GM18520 (cell line): ENCODE measurements around the gene IFI16.

ENCODE experiments used
- ATAC-seq: cut with Tn5 transposase; IDR thresholded peaks from one replicate; pipeline ENCODE4 v1.9.1; 2021; ENCODE audit not compliant: unreplicated experiment

Gene IFI16

DNA sequence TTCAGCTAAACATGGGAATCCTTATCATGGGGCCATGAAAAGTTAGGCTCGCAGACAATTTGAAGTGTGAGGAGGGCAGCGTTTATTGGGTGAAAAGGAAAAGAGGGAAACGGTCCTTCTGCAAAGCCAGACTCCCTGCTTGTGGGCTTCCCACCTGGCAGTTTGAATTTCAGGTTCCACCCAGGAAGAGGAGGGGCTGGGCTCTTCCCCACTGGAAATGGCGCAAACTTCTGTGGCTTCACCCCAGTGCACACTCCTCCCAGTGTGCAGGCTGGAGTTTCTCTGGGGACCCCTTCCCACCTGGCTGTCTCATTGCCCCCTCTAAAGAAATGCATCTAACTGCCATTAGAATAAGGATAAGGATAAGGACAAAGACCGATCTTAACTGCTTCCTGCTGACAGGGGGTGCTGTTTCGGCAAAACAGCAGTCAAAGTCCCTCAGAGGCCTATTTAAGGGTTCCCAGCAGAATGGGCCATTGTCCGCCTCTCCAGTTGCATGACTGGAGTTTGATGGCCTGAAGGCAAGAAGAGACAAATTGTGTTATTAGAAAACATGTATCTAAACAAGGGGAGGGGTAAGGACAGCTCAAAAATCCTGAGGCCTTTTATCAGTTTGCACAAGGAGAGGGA lies 46.5 kb downstream of the IFI16 start:
- no peak for ATAC-seq

DNA sequence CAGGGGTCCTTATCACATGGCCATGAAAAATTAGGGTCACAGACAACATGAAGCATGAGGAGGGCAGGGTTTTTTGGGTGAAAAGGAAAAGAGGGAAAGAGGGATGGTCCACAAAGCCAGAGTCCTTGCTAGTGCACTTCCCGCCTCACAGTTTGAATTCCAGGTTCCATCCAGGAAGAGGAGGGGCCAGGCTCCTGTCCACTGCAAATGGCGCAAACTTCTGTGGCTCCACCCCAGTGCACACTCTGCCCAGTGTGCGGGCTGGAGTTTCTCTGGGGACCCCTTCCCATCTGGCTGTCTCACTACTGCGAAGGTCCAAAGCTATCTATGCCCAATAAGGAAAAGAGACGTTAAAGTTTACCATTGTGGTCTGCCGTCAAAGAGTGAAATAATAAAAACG lies 49.0 kb downstream of the IFI16 start:
- no peak for ATAC-seq

DNA sequence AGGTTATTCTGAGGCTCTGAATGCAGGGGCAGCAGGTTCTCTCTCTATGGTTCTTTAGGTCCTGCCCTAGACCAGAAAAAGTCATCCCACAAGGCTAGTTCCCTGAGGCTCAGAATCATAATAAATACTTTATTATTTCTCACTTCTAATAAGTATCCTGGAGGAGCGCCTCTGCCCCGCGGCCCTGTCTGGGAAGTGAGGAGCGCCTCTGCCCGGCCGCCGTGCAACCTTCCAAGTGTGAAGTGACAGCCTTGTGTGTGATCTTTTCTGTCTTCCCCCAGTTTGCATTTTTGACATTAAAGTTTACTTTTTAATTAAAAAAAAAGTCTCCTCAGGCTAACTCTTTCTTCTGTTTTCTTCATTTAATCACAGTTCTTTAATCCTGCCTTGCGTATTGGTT lies 55.4 kb downstream of the IFI16 start:
- no peak for ATAC-seq

DNA sequence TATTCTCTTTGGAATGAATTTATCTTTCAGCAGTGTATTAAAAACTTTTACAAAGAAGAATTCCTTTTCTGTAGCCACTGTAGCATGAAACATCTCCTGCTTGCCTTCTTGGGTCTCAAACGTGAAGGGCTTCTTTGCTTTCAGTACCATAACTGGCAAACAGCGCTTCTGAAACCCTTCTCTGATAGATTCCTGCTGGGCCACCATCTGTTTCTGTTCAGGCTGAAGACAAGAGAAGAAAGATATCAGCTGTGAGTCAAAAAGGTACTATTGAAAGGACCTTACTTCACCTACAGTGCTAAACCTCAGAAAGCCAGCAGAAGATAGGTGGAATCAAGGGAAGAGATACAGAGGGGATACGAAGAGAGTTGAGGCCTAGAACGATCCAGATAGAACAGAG lies 56.4 kb downstream of the IFI16 start:
- ATAC-seq, result no peak

DNA sequence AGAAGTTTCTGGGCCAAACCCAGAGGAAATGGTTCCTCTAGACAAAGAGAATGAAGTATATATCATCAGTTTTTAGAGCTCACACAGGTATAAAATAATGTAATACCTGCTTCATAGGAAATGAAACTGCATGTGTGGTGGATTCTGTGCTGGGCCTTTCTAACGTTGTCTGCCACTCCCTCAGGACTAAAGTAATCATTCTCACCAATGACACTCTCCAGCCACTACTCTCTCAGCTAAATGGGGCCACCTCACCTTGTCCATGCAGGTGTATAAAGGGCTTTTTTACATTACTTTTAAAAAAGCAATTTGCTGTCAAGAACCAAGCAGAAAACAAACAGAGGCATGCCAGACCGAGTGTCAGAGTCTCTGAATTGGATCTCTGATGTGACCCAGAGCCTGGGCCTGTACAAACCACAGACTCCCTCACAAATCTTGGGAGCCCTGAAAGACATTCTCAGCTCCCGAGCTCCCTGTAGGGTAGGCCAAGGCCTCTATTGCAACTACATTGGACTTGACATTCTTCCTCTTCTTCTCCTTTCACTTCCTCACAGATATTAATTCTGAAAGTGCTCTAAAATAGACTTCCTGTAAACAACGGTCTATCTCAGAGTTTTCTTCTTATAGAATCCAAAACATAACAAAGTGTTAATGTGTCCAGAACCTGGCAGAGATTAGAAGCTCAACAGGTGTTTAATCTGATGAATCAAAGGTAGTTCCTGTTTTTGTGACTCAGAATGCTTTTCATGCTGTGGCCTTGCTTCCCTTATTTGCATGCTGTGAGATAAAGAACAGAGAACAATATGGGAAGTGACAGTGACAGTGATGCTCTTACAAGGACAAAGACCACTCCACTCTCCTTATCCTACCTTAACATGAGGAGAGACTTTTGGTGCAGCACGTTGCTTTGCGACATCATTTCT lies 58.3 kb downstream of the IFI16 start:
- ATAC-seq, result peak; percentile 82

DNA sequence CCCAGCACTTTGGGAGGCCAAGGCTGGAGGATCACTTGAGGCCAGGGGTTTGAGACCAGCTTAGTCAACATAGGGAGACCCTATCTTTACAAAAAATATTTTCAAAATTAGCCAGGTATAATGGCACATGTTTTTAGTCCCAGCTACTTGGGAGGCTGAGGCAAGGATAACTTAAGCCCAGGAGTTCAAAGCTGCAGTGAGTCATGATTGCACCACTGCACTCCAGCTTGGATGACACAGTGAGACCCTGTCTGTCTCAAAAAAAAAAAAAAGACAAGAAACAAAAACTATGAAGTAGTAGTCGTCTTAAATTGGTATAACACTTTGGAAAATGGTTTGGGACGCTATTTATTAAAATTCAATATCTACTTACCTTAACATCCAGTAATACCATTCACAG lies 59.2 kb downstream of the IFI16 start:
- ATAC-seq, result no peak

DNA sequence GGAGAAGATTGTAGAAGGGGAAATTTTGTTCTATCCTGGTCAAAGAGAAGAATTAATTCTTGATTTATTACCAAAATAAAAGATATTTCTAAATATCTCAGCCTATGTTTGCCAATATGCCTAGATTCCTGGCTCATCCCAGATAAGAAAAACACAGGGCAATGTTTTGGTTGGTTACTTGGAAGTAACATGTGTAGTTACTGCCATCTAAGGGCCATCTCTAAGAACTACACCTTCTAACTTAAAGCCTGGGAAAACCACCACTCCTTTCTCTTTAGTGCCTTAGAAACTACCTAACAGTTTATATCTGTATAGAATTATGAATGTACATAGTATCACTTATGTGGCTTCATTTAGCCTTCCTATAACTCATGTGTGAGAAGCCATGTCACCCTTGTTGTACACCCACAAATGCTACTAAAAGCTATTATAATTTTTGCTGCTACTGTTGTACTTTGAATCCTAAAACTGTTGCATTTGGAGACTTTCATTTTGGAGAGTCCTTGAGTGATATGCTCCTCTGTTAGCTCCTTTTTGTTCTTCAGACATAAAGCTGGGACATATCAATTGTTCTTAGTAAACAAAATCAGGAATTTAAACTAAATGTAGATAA lies 62.4 kb downstream of the IFI16 start:
- ATAC-seq, result no peak

DNA sequence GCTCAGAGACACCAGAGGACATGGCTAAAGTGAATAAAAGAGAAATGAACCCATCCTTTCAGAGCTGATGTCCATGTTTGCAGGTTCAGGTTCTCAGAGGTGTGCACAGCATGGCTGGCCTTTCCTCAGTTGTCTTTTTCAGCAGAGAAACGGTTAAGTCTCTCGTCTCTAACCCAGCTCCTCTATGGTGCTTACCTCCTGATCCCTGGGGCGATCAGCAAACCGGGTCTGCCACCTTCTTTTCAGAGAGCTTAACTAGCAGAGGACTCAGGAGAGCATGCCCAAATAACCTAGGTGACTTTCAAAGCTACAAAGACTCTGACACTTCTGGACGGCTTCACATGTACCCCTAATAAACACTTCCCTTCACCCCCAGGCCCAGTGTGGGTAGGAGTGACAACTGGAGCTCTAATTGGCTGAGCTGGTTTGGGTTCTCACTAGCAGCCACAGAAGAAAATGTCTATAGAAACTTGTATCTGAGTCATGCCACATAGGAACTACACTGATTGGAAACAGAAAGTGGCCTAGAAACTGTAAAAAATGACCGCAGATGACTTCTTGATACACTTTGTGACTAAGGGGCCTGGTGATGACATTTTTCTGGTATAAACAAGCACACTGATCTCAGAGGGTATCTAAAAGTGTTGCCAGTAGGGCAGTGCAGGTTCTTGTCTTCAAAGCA lies 66.9 kb downstream of the IFI16 start, which contains the start of gene AIM2:
Gene AIM2, minus strand, starts transcription at position 329 of the 682 bp plus-strand sequence. CDS start 3,267 bp downstream, outside the sequence.
- peak; percentile 66 for ATAC-seq

DNA sequence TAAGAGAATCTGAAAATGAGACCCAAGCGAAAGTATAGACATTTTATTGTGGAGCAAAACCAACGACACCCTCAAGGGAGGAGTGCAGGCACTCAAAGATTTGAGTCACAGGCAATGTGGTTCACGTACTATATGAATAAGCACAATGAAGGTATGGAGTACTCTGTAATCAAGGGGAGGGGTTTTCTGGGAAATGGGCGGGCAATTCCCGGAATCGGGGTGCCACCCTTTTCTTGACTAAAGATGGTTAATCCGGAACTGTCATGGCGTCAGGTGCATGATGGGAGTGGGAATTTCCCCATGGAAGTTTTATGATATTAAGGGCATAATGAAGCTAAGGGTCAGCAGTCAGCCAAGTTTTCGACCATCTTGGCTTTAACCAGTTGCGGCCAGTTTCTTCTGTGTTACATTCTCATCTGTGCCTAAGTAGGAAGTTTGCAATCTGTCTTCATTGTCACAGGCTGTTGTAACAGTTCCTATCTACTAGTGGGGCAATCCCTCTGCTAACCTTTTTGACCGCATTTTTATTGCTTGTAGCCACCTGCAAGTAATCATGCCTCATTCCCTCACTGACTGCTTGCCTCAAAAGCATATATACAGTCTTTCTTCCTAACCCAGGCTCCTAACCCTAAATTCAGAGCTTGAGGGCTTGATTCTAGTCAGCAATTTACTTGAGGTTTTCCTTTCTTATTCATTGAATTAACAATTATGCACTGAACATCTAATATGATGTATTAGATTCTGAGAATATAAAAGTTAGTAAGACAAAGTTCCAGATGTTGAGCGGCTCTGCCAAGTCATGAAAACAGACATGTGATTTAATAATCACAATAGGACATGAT lies 67.6 kb downstream of the IFI16 start:
- peak; percentile 55 for ATAC-seq

DNA sequence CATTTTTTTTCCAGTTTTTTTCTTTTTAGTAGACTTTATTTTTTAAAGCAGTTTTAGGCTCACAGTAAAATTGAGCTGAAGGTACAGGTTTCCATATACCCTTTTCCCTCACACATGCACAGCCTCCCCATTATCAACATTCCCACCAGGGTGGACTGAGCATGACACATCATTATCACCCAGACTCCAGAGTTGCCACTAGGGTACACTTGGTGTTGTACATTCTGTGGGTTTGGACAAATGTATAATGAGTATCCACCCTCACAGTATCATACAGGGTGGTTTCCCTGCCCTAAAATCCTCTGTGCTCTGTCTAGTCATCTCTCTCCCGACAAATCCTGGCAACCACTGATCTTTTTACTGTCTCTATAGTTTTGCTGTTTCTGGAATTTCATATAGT lies 69.8 kb downstream of the IFI16 start:
- ATAC-seq, result no peak

DNA sequence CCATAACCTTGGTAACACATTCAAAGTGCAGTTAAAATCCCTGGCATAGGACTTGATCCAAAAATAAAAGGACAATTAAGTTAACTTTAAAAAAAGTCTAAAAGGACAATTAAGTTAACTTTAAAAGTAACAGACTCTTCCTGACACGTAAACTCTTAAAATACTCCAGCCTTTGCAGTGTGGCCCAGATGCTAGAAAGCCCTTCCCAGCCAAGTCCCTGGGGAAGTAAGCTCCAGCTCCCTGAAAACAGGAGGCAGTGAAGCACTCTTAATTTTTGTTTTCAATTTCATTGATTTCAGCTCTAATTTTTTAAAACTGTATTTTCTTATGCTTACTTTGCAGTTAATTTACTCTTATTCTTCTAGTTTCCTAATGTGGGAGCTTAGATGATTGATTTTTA lies 71.9 kb downstream of the IFI16 start:
- ATAC-seq, result no peak

DNA sequence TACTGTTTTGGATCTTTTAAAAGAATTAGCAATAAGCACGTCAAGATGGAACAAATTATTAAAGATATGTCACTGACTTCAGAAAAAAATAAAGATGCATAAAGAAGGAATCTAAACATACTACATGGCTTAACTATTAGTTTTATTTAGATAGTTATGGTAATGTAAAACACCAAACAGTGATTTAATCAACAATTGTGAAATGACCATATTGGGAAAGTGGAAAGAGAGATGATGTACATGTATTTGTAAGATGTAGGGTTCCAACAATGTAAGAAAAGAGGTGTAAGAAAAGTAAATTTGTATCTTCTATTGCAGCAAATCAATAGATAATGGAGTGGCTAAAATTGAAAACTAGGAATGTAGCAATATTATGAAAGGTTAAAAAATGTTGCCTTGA lies 73.3 kb downstream of the IFI16 start:
- ATAC-seq, result no peak

DNA sequence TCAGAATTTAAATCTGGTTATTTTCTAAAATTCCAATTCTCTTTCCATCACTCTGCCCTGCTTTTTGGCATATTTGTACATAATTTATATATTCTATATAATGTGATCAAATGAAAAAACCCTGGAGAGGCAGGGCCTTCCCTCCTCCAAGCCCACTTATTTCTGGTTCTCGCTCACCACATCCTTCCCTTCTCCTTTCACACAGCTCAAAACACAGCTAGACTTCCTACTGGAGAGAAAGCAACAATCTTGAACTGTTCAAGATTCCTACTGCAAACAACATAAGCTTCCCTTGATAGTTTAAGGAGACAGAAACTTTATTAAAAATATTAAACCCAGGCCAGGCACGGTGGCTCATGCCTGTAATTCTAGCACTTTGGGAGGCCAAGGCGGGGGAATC lies 74.4 kb downstream of the IFI16 start:
- no peak for ATAC-seq

DNA sequence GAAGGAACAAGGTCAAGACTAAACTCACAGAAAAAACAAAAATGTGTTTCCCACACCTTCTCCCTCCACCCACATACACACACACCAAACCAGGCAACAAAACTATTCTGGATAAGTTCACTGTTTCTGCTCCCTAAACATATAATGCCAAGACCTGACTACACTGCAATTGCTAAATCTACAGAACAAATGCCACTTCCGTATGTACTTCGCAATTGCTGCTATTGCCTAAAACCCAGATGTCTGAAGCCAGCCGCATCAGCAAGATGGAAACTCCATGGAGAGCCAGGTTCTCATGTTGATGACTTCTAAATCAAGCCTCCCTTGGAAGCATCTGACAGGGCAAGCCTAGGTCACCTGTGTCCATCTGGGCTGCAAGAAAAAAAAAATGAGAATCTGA lies 75.2 kb downstream of the IFI16 start:
- ATAC-seq, result no peak

DNA sequence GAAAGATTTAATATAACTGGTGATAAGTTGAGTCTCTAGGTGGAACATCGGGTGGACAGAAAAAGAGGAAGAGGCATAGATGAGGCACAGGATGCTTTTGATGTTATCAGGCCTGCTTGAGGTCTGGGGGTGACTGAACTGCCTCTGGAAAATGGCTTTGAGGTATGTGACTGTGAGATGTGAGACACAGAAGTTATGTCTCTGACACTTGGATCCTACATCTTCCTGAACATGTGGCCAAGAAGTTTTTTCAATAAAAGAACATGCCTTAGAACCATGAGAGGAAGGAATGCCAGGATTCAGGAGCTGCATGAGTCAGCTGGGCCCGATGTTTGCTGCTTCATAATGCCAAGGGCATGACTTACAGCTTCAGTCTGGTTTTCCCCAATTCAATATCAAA lies 78.3 kb downstream of the IFI16 start:
- ATAC-seq, result no peak

DNA sequence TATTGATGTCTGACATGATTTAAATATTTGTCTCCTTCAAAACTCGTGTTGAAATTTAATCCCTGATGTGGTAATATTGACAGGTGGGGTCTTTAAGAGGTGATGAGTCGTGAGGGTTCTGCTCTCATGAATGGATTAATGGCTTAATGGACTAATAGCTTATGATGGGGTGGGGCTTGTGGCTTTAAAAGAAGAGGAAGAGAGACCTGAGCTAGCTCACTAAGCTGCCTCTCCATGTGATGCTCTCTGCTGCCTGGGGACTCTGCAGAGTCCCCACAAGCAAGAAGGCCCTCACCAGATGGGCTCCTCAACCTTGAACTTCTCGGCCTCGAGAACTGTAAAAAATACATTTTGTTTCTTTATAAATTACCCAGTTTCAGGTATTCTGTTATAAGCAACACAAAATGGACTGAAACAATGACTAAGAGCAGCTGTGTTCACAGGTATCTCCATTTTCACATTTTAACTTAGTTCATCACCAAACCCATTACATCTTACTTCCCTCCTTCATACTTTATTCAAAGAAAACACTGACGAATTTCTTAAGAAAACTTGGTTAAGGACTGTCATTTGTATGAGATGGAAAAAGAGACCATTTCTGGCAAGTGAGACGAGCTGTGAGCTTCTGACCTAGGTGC lies 79.0 kb downstream of the IFI16 start:
- ATAC-seq, result no peak

DNA sequence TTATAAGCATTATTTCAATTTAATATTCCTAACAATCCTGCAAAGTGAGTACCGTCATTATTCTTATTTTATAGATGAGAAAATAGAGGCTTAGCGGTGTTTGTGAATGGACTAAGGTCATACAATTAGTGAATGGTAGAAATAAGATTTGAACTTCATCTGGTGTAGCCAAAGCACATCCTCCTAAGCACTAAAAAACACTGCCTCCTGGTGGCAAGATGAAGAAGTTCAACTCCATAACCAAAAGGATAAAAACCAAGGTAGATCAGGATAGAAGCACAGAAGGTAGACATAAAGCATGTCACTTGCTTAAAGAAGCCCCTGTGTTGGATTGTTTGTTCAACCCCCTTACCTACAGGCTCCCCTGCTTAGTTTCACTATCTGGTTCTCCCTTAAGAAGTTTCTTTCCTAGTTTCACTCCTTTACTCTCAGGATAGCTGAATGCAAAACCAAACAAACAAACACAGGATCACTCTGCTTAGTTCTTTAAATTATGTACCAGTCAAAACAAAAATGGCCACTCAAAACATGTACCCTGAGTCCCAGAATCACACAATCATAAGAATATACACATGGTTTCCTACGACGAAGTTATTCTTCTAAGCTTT lies 79.6 kb downstream of the IFI16 start:
- no peak for ATAC-seq

DNA sequence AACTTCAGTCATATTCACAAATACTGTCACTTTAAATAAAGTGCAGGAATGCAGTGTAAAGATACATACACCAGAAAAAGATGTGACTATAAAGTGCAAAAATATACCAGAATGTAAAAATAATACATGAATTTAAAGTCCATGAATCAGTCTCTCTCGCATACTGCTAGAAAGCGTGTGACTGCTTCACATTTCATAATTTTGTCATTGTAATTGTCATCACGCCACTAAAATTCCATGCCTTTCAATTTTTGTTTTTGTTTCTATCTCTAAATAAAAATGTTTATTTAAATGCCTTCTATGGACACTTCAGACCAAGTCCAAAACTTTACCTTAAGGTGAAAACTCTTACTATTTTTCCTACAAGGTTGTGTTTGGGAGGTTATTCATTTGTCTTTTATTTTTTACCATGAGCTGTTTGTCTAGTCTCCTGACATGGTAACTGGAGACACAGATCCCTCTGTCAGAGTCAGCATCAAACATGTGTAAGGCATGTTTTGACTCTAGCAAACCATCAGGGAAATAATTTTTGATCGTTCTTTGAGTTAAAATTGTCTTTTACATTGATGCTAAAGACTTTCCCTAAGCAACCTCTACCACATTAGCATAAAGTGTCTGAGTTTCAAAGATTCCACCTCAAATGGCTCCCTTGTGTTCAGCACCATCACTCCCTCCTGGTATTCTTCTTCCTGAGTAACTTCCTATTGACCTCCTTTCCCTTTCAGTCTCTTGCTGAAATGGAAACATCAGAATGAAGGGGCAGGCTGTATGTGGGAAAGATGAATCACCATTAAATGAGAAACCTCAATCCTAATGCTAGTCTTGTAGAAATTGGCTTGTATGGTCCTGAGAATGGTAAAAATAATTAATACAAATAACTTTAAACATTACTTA lies 80.8 kb downstream of the IFI16 start:
- ATAC-seq, result no peak

DNA sequence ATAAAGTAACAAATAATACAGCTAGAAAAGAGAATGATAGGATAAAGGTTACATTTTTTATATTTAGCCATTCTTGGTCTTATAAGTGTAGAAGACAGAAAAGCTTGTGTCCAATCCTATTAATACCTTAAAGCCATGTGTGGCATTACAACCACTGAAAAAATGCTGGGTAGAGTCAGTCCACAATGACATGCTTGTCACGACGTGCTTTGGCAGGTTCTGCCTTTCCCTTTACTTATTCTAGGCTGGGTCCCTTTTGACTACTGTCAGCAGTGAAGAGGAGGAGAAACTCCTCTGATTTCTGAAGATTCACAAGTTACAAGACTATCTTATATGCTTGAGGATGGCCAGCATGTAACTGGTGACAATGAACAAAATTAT lies 81.5 kb downstream of the IFI16 start:
- no peak for ATAC-seq
